ENCODE data around the gene PCDHGA5. TPM values are rescaled to one million over a fixed set of nuclear protein-coding genes. Genes with fewer than 3 reads are reported as not detected.
A peak's percentile ranks its signal among the peaks of the same experiment; 100 is the strongest.
"Not testable (repeated sequence)": the region's sequence is repeated elsewhere in the genome, so short reads cannot be mapped to it uniquely, and the experiment has no call there.

Gene PCDHGA5
- total RNA-seq, 1 experiment from 2014 or later = 0.42 TPM

DNA sequence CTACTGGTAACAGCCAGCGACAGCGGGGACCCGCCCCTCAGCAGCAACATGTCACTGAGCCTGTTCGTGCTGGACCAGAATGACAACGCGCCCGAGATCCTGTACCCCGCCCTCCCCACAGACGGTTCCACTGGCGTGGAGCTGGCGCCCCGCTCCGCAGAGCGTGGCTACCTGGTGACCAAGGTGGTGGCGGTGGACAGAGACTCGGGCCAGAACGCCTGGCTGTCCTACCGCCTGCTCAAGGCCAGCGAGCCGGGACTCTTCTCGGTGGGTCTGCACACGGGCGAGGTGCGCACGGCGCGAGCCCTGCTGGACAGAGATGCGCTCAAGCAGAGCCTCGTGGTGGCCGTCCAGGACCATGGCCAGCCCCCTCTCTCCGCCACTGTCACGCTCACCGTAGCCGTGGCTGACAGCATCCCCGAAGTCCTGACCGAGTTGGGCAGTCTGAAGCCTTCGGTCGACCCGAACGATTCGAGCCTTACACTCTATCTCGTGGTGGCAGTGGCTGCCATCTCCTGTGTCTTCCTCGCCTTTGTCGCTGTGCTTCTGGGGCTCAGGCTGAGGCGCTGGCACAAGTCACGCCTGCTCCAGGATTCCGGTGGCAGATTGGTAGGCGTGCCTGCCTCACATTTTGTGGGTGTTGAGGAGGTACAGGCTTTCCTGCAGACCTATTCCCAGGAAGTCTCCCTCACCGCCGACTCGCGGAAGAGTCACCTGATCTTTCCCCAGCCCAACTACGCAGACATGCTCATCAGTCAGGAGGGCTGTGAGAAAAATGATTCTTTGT is 30.6 kb downstream of the PCDHGA5 start:
- H3K27me3 Mint-ChIP-seq (ENCODE audit: insufficient read depth, unreplicated experiment); H3K27ac Mint-ChIP-seq (ENCODE audit: low read depth, unreplicated experiment); H3K4me1 Mint-ChIP-seq (ENCODE audit: insufficient read depth, unreplicated experiment); BruUV-seq (replicated peaks); POLR2A ChIA-PET; intact Hi-C loops (cut with micrococcal nuclease); DNase-seq (ENCODE audit: unreplicated experiment); H3K36me3 Mint-ChIP-seq (ENCODE audit: insufficient read depth, unreplicated experiment); H3K4me3 Mint-ChIP-seq (ENCODE audit: unreplicated experiment): not testable (repeated sequence)
- CTCF ChIA-PET = interaction anchor here (0.6 to 3.7 kb wide), 4 partner anchors 128 to 170 kb away, joined by 3 to 32 read pairs (median 12); no protein-coding TSS in a partner anchor
- H3K9me3 Mint-ChIP-seq (ENCODE audit: unreplicated experiment) = peaks cover 29% of the 10 kb centered on the region

DNA sequence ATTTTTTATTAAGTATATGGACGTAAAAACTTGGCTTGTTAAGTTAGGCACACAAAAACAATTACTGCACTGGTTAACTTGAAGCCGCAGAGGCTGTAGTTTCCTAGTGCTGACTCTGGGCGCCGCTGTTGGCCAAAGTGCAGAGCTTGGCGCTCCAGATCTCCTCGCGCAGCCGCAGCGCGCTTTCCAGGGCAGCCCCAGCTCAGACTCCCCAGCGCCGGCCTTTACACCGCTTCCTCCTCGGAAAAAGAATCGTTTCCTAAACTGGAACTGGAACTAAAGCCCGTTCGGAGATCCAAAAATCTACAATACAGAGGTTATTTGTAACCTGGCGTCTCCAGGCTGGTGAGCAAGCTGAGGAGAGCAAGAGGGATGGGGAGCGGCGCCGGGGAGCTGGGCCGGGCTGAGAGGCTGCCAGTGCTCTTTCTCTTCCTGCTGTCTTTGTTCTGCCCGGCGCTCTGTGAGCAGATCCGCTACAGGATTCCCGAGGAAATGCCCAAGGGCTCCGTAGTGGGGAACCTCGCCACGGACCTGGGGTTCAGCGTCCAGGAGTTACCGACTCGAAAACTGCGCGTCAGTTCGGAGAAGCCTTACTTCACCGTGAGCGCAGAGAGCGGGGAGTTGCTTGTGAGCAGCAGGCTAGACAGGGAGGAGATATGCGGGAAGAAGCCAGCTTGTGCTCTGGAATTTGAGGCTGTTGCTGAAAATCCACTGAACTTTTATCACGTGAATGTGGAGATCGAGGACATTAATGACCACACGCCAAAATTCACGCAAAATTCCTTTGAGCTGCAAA is 34.0 kb downstream of the PCDHGA5 start, which contains the start of gene PCDHGB5:
TSS of gene PCDHGB5 (plus strand) at position 192 of the 796 bp plus-strand sequence. CDS start at position 373, 181 bp downstream.
- BruUV-seq (replicated peaks) = TSS peak; percentile 58
- TF ChIP-seq, protein P1, sequence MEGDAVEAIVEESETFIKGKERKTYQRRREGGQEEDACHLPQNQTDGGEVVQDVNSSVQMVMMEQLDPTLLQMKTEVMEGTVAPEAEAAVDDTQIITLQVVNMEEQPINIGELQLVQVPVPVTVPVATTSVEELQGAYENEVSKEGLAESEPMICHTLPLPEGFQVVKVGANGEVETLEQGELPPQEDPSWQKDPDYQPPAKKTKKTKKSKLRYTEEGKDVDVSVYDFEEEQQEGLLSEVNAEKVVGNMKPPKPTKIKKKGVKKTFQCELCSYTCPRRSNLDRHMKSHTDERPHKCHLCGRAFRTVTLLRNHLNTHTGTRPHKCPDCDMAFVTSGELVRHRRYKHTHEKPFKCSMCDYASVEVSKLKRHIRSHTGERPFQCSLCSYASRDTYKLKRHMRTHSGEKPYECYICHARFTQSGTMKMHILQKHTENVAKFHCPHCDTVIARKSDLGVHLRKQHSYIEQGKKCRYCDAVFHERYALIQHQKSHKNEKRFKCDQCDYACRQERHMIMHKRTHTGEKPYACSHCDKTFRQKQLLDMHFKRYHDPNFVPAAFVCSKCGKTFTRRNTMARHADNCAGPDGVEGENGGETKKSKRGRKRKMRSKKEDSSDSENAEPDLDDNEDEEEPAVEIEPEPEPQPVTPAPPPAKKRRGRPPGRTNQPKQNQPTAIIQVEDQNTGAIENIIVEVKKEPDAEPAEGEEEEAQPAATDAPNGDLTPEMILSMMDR (IDR thresholded peaks at IDR 0.05; ENCODE audit: unreplicated experiment) = peak; percentile 56

DNA sequence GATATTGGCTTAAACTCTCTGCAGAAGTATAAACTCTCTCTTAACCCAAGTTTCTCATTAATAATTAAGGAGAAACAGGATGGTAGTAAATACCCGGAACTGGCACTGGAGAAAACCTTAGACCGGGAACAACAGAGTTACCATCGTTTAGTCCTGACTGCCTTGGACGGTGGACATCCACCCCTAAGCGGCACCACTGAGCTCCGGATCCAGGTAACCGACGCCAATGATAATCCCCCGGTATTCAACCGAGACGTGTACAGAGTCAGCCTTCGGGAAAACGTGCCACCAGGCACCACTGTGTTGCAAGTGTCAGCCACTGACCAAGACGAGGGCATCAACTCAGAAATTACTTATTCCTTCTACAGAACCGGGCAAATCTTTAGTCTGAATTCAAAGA is 34.6 kb downstream of the PCDHGA5 start:
- BruUV-seq (replicated peaks) = no TSS peak
- H3K27me3 Mint-ChIP-seq (ENCODE audit: insufficient read depth, unreplicated experiment) = no peaks in the 10 kb centered on the region
- no peak overlapping the region for H3K4me3 Mint-ChIP-seq (ENCODE audit: unreplicated experiment)
- no peak for DNase-seq (ENCODE audit: unreplicated experiment)
- H3K36me3 Mint-ChIP-seq (ENCODE audit: insufficient read depth, unreplicated experiment) = peaks cover 5% of the 10 kb centered on the region
- H3K27ac Mint-ChIP-seq (ENCODE audit: low read depth, unreplicated experiment) = no peak overlapping the region
- no peaks in the 10 kb centered on the region for H3K4me1 Mint-ChIP-seq (ENCODE audit: insufficient read depth, unreplicated experiment)
- ChIA-PET POLR2A (no interaction called here), CTCF (interaction anchor here (0.6 to 3.7 kb wide), 5 partner anchors 56 to 167 kb away, joined by 3 to 32 read pairs (median 3); no protein-coding TSS in a partner anchor)
- TF ChIP-seq, protein P1 (IDR thresholded peaks at IDR 0.05; ENCODE audit: unreplicated experiment) = no peak
- peaks cover 36% of the 10 kb centered on the region for H3K9me3 Mint-ChIP-seq (ENCODE audit: unreplicated experiment)
- intact Hi-C loops (cut with micrococcal nuclease) = no loop called here

More for the DNA sequence above, 34.0 kb downstream of the PCDHGA5 start, which contains the start of gene PCDHGB5:
- H3K27ac Mint-ChIP-seq (ENCODE audit: low read depth, unreplicated experiment) = peak within 1 kb of the TSS; percentile 70
- intact Hi-C loops (cut with micrococcal nuclease); H3K36me3 Mint-ChIP-seq (ENCODE audit: insufficient read depth, unreplicated experiment); DNase-seq (ENCODE audit: unreplicated experiment); H3K4me1 Mint-ChIP-seq (ENCODE audit: insufficient read depth, unreplicated experiment); H3K27me3 Mint-ChIP-seq (ENCODE audit: insufficient read depth, unreplicated experiment): not testable (repeated sequence)
- peak within 1 kb of the TSS; percentile 57 for H3K4me3 Mint-ChIP-seq (ENCODE audit: unreplicated experiment)
- CTCF ChIA-PET = interaction anchor here (0.6 to 3.7 kb wide), 17 partner anchors 8 to 206 kb away, joined by 3 to 32 read pairs (median 3); partner anchors contain the start of genes PCDHB14 and PCDHGC3
- POLR2A ChIA-PET = interaction anchor here (0.6 to 1.5 kb wide), 5 partner anchors 163 to 435 kb away, joined by 3 to 6 read pairs (median 3); partner anchors contain the start of gene PCDHB14
- peaks cover 36% of the 10 kb centered on the region for H3K9me3 Mint-ChIP-seq (ENCODE audit: unreplicated experiment)

DNA sequence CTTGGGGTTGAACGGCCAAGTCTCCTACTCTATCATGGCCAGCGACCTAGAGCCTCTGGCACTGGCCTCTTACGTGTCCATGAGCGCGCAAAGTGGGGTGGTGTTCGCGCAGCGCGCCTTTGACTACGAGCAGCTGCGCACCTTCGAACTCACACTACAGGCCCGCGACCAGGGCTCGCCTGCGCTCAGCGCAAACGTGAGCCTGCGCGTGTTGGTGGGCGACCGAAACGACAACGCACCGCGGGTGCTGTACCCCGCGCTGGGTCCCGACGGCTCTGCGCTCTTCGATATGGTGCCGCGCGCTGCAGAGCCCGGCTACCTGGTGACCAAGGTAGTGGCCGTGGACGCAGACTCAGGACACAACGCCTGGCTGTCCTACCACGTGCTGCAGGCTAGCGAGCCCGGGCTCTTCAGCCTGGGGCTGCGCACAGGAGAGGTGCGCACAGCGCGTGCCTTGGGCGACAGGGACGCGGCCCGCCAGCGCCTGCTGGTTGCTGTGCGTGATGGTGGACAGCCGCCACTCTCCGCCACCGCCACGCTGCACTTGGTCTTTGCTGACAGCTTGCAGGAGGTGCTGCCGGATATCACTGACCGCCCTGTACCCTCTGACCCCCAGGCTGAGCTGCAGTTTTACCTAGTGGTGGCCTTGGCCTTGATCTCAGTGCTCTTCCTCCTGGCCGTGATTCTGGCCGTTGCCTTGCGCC is 35.7 kb downstream of the PCDHGA5 start:
- intact Hi-C loops (cut with micrococcal nuclease) = no loop called here

More for the DNA sequence above, 35.7 kb downstream of the PCDHGA5 start:
- H3K4me1 Mint-ChIP-seq (ENCODE audit: insufficient read depth, unreplicated experiment) = no peaks in the 10 kb centered on the region
- no peaks in the 10 kb centered on the region for H3K27me3 Mint-ChIP-seq (ENCODE audit: insufficient read depth, unreplicated experiment)
- no peak overlapping the region for H3K4me3 Mint-ChIP-seq (ENCODE audit: unreplicated experiment)
- no peak for DNase-seq (ENCODE audit: unreplicated experiment)
- H3K36me3 Mint-ChIP-seq (ENCODE audit: insufficient read depth, unreplicated experiment) = peaks cover 5% of the 10 kb centered on the region
- H3K9me3 Mint-ChIP-seq (ENCODE audit: unreplicated experiment) = peaks cover 28% of the 10 kb centered on the region
- ChIA-PET CTCF (interaction anchor here (0.7 to 2.2 kb wide), 6 partner anchors 14 to 164 kb away, joined by 3 to 8 read pairs (median 3); partner anchors contain the start of genes PCDHGA10 and PCDHGA7), POLR2A (interaction anchor here (1.1 kb wide), 1 partner anchor 158 kb away, joined by 3 read pairs; no protein-coding TSS in a partner anchor)
- H3K27ac Mint-ChIP-seq (ENCODE audit: low read depth, unreplicated experiment) = no peak overlapping the region
- BruUV-seq (replicated peaks) = no TSS peak
- TF ChIP-seq, protein P1 (IDR thresholded peaks at IDR 0.05; ENCODE audit: unreplicated experiment) = no peak
